Measurements from ENCODE around the gene EML3. TPM values are rescaled to one million over a fixed set of nuclear protein-coding genes. Genes with fewer than 3 reads are reported as not detected.
"Not testable (repeated sequence)": the region's sequence is repeated elsewhere in the genome, so short reads cannot be mapped to it uniquely, and the experiment has no call there.

EML3 gene
- total RNA-seq, 1 donor from 2014 or later = 11.2 TPM

DNA sequence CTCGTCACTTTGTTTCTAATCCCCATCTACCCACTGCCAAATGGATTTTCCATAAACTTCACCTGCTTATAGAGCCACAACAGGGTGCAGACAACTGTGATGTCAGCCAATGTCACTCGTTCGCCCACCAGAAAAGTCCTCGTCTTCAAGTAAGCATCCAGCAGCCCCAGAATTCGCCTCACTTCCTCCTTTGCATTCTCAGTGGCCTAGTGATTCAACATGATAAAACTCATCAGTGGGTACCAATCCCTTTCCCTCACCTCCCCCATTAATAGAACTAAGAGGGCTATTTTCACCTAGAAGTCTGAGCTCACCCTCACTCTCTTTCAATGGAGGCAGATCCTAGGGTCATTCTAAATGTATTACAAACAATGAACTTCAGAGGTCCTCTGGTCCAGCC, 41.7 kb downstream of the EML3 start:
- DNase-seq = not testable (repeated sequence)

DNA sequence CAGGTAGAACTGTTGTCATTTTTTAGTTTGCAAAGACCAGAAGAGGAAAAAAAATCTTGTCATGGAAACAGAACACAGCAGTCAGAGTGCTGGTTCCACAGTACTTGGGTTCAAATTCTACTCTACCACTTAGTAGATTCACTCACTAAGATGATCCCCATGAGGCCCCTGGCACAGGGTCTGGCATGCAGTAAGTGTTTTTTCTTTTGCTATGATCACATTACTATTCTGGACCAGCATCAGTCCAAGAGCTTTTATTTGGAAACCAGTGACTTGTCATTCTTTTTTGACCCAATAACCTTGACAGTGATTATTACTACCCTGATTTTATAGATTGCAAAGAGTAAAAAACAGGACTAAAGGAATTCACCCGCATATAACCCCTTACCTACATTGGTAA, 43.0 kb downstream of the EML3 start:
- no peak for DNase-seq

DNA sequence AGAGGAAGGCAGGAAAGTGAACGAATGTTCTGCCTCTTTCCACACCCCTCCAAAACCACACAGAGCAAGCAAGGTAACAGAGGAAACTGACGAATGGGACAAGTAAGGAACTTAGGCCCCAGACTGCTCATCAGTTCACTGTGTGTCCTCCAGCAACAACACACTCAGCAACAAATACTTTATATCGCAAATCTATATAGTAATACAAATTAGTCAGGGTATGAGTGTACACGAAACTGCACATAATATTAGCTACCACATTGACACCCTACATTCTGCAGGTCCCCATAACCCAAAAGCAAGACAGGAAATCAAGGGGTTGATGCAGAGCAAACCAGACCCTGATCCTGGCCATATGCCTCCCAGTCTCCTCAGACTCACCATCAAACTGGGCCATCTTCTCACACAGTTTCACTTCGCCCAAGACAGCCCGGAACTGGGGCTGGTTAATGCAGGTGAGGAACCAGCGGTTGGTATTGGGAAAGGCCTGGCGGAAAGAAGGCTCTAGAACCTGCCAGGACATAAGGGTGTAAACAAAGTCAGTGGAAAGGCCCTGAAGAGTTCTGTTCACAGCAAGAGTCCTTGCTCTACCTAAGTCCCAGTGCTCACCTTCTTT, 45.4 kb downstream of the EML3 start:
- no peak for DNase-seq

DNA sequence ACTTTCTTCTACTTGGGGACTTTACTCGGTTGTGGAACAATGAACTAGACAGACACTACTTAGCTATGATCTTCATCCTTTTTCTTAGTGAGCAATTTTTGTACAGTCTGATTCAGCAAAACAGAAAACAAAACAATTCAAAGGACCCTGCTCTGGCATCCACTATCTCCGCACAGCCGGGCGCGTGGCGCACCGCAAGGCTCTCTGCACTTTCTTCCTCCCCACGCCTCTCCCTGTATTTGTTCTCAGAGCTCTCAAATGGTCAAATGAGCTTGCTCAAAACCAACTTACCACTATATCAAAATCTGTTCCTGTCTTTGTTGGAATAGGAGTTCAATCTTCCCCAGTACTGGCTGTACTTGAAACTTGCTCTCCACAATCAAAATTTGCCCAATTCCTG, 46.3 kb downstream of the EML3 start:
- no peak for DNase-seq

DNA sequence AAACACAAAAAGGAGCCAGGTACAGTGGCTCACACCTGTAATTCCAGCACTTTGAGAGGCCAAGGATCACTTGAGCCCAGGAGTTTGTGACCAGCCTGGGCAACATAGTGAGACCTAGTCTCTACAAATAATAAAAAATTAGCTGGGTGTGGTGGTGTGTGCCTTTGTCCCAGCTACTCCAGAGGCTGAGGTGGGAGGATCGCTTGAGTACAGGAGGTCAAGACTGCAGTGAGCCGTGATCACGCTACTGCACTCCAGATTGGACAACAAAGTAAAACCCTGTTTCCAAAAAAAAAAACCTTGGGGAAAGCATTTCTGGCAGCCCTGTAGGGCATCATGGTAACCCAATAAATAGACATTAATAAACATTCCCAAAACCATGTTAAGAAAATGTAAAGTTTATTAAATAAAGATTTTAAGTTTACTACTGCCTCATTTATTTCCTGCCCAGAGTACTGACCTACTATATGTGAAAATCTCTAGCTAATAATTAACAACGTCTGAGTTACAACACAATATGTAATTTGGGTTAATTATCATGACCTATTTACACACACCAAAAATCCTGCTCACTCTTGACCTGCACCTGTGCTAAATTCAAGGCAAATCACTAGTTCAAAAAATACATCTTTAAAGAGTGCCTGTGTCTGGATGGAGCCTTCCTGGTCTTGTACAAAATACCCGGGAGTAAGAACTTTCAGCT, 47.3 kb downstream of the EML3 start:
- no peak for DNase-seq

DNA sequence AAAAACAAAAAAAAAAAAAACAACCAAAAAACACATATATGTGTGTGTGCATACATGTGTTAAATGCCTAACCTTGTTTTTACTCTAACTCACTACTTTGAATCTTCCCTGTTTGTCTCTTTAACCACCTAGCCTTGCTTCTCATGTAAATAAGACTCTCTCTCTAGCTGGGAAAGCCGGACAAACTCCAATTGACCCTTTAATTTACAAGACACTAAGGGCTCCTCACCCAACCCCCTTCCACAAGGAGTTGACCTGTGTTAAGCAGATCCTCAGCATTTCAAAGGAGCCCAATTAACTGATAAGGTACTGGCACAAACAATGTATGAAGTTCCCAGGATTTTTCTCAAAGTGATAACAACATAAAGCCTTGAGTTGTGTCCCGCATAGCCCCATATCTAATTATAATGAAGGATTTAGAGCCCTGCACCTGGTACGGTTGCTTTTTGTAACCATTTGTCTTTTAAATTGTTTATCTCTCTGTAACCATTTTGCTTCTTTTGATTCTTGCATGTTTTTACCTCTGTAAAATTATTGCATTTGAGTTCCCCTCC, 50.8 kb downstream of the EML3 start:
- not testable (repeated sequence) for DNase-seq

DNA sequence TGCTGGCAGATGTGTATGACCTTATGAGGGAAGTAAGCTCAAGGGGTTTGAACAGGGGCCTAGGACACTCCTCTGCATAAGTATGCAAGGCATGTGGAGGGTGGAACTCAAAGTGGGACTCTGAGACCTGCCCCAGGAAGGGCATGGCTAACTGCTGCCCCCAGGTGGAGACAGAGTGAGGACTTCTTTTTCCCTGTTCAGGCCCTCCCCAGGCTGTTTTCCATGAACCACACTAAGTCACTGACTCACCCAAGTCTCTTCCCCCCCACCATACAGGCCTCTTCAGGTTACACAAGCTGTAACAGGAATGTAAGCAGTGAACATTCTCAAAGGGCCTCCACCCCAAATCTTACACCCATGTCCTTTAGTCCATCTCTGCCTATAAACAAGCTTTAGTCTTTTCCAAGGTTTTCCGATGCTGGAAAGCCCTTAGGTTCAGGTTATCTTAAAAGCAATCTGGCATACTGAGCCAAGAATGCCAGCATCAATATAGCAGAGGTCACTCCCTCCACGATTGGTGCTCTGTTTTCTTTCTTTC, 51.9 kb downstream of the EML3 start:
- DNase-seq = peak; percentile 93

DNA sequence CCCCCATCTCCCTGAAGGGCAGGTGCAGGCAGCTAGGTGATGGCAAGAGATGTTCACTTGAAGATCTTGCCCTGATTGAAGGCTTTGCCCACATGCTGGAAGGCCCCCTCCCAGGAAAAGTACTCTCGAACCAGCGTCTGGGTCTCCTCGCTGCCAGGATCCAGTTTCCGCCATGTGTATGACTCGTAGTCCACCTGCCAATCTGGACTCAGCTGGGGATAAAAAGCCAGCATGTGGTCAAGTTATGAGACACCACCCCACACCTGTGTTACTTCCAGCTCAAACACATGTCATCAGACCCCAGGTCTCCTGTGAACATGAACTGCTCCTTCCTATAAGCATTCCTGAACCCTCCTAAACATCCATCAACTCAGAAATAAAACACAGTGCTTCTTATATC, 52.9 kb downstream of the EML3 start:
- not testable (repeated sequence) for DNase-seq

DNA sequence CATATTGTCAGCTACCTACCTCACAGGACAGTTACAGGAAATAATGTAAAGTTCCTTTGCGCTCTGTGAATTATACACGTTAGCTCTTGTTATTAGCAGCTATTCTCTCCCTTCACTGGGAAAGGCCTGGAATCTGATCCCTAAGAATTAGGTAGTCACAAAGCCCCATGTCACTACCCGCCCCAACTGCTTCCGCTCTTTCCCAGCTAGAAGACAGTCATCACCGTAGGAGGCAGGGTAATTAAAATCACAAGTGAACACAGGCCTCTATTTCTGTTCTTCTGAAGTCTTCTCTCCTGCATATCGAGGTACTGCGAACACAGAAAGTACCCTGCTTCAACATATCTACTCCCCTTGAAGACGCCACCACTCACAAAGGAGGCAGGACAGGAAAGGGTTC, 53.4 kb downstream of the EML3 start:
- DNase-seq = no peak

DNA sequence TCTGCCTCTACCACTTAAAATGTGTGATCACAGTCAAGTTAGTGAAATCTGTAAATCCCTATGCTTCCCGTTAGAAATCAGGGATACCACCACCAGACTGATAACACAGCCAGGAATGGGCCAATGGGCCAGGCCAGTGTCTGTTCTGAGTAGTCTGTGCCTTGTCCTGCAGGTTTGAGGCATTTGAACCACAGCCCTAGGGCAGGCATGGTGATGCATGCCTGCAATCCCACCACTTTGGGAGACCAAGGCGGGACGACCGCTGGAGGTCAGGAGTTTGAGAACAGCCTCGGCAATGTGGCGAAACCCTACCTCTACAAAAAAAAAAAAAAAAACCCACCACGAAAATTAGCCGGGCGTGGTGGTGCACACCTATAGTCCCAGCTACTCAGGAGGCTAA, 53.9 kb downstream of the EML3 start:
- no peak for DNase-seq

DNA sequence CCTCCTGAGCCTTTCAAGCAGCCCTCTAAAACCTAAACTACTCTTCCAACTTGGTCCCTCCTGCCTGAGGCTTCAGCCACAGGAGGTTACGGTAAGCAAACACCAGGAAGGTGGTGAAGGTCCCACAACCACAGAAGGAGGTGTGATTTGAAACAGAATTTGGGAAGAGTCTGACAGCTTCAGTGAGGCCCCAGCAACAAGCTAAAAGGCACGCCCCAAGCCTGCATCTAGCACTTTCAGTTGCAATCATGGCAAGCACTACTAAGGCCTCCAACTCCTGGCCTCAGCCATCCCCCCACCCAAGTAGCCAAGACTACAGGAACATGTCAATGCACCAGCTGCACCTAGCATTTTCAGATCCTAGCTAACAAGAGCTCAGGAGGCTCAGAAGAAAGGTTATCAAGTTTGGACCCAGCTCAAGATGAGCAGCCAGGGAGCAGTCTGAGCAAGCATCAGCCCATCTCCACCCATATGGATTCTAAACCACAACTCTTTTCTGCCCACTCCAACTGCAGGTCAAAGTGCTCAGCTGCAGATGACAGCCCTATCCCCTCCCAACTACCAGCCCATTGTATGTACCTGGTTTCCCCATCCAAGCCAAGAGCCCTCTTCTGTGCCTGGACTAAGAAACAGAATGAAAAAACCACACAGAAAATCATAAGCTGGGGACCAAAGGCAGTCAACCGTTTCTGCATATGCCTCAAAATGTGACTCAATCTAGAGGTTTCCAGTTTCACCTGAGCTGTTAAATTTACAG, 55.5 kb downstream of the EML3 start:
- DNase-seq = no peak

DNA sequence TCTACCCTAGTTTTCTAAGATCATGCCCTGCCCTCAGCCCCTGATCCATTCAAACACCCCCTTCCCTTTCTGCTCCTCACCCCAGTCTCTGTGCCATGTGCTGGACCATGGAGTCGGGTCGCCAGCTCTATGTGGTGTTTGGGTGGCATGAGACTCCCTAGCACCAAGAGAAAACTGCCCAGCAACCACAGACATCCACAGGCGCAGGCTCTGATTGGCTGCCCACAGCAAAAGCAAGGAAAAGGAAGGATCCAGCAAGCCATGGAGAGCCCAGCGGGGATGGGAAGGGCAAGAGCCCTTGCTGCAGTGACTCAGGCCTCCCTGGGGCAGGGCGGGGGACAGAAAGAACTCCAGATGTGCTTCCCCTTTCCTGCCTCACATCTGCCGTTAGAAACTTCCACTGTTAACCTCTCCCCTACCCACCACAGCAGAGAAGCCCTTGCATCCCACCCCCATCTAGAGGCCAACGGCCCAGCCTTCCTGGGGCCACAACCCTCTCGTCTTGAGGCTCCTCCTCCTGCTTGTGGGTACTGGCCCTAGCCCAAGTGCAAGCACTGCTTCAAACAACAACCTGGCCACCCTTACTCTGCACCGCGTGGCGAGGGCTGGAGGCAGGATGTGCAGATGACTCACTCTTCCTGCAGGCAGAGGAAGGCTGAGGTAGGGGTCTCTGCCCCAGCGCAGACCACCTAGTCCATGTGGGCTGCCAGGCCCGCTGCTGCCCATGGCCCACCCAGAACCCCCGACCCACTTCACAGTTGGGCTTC, 56.3 kb downstream of the EML3 start:
- peak; percentile 92 for DNase-seq

DNA sequence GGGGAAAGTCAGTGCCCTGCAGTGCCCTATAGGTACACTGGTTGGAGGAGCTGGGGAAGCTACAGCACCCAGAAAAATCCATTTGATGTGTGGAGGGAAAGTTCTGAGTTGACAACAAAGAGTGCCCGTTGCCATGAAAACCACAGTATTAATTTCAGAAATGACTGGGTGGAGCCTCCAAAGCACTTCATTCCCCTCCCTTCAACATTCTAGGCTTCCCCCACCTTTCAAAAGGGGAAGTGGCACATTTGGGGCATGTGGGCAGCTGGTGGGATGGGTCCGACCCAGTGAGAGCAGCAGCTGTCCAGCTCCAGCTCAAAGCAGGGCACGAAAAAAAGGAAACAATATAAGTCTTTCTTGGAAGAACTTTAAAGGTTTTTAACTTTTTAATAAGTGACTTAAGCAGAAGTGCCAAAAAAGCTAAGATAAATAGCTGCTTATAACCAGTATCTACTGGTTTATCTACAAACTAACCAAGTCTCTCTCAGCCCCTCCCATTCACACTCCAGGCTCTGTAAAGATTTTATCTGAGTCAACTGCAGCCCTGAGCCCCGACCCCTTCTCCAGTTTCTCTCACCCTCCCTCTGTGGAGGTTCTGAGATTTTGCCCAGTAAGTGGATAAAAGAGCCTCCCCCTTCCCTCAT, 57.0 kb downstream of the EML3 start:
- peak; percentile 94 for DNase-seq

DNA sequence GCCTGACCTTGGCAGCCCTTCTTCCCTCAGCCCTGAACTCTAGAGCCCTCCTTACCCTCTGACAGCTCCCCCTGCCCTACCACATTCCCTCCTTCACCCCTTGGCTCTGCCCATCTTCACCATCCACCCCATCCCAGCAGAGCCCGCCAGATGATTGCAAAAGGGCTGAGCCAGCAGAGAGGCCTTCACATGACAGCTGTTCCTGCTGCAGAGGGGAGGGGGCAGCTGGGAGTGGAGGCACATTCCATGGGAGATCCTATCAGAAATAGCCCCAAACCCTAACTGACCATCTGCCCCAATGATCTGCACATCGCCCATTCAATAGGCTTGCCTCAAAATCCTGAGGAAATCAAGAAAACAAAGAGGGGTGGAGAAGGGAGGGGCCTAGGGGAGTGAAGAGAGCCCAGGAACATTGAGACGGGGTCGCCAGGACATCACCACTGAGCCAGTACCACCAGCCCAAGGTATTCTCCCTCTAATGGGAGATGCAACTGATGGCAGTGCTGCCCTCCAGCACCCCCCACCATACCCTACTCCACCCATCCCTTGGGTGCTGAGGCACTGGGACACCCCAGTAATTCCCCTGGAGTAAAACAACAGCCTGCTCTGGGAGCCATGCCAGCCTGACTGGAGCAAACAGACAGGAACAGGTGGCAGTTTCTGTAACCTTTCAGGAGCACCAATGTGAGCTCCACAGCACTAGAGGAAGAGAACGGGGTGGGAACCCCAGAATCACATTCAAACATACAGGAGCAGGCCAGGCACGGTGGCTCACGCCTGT, 58.0 kb downstream of the EML3 start:
- DNase-seq = peak; percentile 93

DNA sequence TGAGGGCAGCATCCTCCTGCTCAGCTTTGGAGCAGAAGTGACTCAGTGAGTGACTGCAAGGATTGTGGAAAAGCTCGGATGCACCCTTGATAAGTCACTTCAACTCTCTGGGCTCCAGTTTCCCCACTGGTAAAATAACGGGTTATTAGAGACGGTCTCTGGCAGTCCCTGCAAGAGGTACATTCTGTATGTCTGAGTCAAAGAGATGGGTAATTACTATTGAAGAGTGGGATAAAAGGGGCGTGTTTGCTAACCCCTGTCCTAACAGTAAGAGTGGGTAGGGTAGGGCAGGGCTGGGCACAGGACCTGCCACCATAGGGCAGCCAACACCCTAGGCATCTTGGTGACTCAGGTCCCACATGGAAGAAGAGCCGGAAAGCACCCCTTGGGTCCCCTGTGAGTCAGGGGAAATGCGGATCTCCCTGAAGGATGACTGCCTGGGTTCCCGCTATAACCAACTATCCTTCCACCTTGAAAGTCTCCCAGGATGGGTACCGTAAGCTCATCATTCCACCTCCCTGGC, 58.7 kb downstream of the EML3 start:
- no peak for DNase-seq

DNA sequence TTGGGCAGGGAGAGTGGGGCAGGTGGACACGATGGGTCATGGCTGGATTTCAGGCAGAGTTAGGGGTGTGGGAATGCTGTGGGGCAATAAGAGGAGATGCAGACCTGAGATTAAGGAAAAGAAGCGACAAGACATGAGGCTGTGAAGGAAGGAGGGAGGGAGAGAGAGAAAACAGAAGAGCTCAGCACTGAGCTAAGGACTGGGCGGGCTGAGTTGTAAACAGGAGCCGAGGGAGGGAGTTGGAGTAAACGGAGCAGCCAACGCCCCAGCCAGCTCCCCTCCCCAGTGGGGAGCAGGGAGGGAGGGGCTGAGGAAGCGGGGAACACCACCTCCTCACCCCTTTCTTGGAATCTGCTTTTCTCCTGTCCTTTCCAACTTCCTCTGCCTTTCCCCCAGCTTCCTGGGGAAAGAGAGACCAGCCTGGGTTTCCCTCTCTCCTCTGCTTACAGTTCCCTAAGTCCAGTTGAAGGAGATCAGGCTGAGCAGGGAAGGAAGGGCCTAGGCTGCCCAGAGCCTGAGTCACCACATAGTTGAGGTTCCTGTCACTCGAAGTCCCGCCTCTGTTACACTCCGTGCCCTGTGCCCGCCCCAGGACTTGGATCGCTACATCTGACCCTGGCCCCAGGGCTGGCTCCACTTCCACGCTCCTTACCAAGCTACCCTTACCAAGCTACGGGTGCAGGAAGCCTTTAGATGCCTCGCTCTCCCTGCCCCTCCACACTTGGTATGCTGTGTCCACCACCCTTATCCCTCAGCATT, 59.3 kb downstream of the EML3 start:
- DNase-seq = peak; percentile 92

DNA sequence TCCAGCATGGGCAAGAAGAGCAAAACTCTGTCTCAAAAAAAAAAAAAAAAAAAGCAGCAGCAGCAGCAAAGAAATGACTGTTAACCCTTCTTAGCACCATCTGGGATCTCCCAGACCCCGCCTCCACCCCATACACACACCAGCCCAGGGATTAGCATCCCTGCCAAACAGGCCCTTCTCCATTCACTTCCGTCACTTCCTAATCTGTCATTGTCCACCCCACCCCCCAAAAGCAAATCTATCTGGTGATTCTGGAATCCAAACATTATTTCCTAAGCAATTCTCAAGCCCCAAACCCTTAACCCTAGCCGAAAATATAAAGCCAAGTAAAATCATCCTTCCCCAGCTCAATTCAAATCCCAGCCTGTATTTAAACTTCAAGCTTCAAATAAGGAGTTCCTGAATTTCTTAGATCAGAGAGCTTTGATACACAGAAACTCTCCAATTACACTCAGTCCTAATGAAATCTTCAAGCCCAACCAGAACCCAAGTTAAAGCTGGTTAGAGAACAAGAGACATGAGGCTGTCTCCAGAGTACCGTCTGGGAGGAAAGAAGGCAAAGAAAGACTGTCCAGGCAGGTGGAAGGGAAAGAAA, 60.0 kb downstream of the EML3 start:
- DNase-seq = peak; percentile 84

Data from tongue (tissue), 2 donors.